Endothelial cell of umbilical vein (primary cell): Measurements from ENCODE around the gene SLC22A4. TPM values are rescaled to one million over a fixed set of nuclear protein-coding genes. Genes with fewer than 3 reads are reported as not detected.

Source experiments
- BruUV-seq: library from RNA; stranded (reverse); fragments of 400-500 nt; replicated peaks from 2 replicates; lab custom pipeline; 2021; lab: Mats Ljungman, UMichigan
- CTCF ChIA-PET: fragments of 300-600, 350-600 bp; sonication (Branson Sonifier 250); formaldehyde crosslinking; loops from one replicate; lab custom pipeline; 2021; ENCODE audit warnings: antibody characterized with exemption, inconsistent platforms; lab: Charles Lee
- POLR2A ChIA-PET: fragments of 300-600, 350-600 bp; sonication (Branson Sonifier 250); formaldehyde crosslinking; loops from one replicate; lab custom pipeline; 2021; ENCODE audit warnings: antibody characterized with exemption, inconsistent platforms; lab: Charles Lee
- DNase-seq: peaks from one replicate; pipeline ENCODE4 v3.0.0-alpha.2; 2011; ENCODE audit warnings: low read depth, low spot score
- FAIRE-seq: peaks from 2 replicates; lab custom pipeline; 2011; peaks lifted over from hg19 to GRCh38; lab: Jason Lieb, UNC
- H2AFZ ChIP-seq: 2 replicates; pipeline ENCODE4 v1.6.0; 2012; ENCODE audit warnings: low read depth, low read length, control low read depth, inconsistent platforms
- H3K27ac ChIP-seq: 2 replicates; pipeline ENCODE4 v1.5.1; 2011; ENCODE audit warnings: low read depth, mild to moderate bottlenecking, control low read depth, low read length, moderate library complexity; ENCODE audit not compliant: insufficient read depth
- H3K27me3 ChIP-seq, 2 experiments: 2 replicates each; pipeline versions ENCODE4 v1.6.0 to v1.6.1; 2011; ENCODE audit warnings: low read length in 2 of 2, mixed read lengths in 1 of 2; ENCODE audit not compliant: control insufficient read depth in 2 of 2, insufficient read depth in 2 of 2
- H3K36me3 ChIP-seq, 2 experiments: 2 replicates in 1 of 2; 3 replicates in 1 of 2; pipeline ENCODE4 v1.5.1; 2011; ENCODE audit warnings: low read length in 2 of 2, mild to moderate bottlenecking in 1 of 2, moderate library complexity in 1 of 2; ENCODE audit not compliant: control insufficient read depth in 2 of 2, insufficient read depth in 2 of 2; ENCODE audit errors: extremely low read depth in 1 of 2
- H3K4me1 ChIP-seq: 3 replicates; pipeline ENCODE4 v1.5.1; 2011; ENCODE audit warnings: mild to moderate bottlenecking, low read length; ENCODE audit not compliant: control insufficient read depth, insufficient read depth; ENCODE audit errors: extremely low read depth
- H3K4me2 ChIP-seq: 2 replicates; pipeline ENCODE4 v1.6.1; 2011; ENCODE audit warnings: low read length, control low read depth, mixed read lengths; ENCODE audit not compliant: insufficient read depth
- H3K4me3 ChIP-seq, 3 experiments: fragments of 200-600 bp in 1 of 3; sonication (generic), shearing (Covaris generic) in 1 of 3; replicated peaks in 1 of 3; 2 replicates each; pipeline ENCODE4 v1.5.1; 2011 to 2016; ENCODE audit warnings: control low read depth in 3 of 3, low read length in 3 of 3, mild to moderate bottlenecking in 2 of 3, inconsistent platforms in 1 of 3, low read depth in 1 of 3, moderate library complexity in 1 of 3; ENCODE audit not compliant: insufficient read depth in 1 of 3
- H3K79me2 ChIP-seq: 2 replicates; pipeline ENCODE4 v1.6.0; 2012; ENCODE audit warnings: low read length, inconsistent platforms; ENCODE audit not compliant: control insufficient read depth, insufficient read depth
- H3K9ac ChIP-seq: replicated peaks from 2 replicates; pipeline ENCODE3; 2011; ENCODE audit warnings: low read length, control low read depth; ENCODE audit not compliant: insufficient read depth; ENCODE audit errors: extremely low read depth
- H3K9me1 ChIP-seq: replicated peaks from 3 replicates; pipeline ENCODE4 v1.6.0; 2011; ENCODE audit warnings: mild to moderate bottlenecking, low read length; ENCODE audit not compliant: control insufficient read depth, insufficient read depth; ENCODE audit errors: extremely low read depth
- H3K9me3 ChIP-seq: replicated peaks from 2 replicates; pipeline ENCODE4 v1.5.1; 2012; ENCODE audit warnings: low read length, inconsistent platforms; ENCODE audit not compliant: control insufficient read depth, insufficient read depth
- H4K20me1 ChIP-seq: replicated peaks from 2 replicates; pipeline ENCODE3; 2011; ENCODE audit warnings: mild to moderate bottlenecking, low read length; ENCODE audit not compliant: control insufficient read depth, insufficient read depth; ENCODE audit errors: extremely low read depth
- CTCF ChIP-seq, 2 donors: IDR thresholded peaks; 1 replicate in 1 of 2; 2 replicates in 1 of 2; pipeline ENCODE4 v1.5.1; 2011; ENCODE audit warnings: low read length in 2 of 2, mild to moderate bottlenecking in 2 of 2, moderate library complexity in 2 of 2, control low read depth in 1 of 2, inconsistent platforms in 1 of 2, low read depth in 1 of 2; ENCODE audit not compliant: insufficient read depth in 1 of 2; ENCODE audit errors: extremely low read depth in 1 of 2
- EZH2 ChIP-seq: IDR thresholded peaks from 2 replicates; pipeline ENCODE4 v1.6.1; 2012; ENCODE audit warnings: borderline replicate concordance, low read depth, mild to moderate bottlenecking, moderate library complexity, low read length, inconsistent platforms; ENCODE audit not compliant: severe bottlenecking
- FOS ChIP-seq: IDR thresholded peaks from 2 replicates; pipeline ENCODE4 v1.6.1; 2011; ENCODE audit warnings: mild to moderate bottlenecking, low read length, moderate library complexity, borderline replicate concordance; ENCODE audit not compliant: insufficient read depth
- GATA2 ChIP-seq: IDR thresholded peaks from 2 replicates; pipeline ENCODE4 v1.7.0; 2011; ENCODE audit warnings: low read depth, mild to moderate bottlenecking, moderate library complexity, mixed read lengths, low read length; ENCODE audit not compliant: insufficient read length, insufficient read depth
- JUN ChIP-seq: IDR thresholded peaks from 2 replicates; pipeline ENCODE4 v1.6.1; 2011; ENCODE audit warnings: borderline replicate concordance, low read depth; ENCODE audit not compliant: insufficient read length, insufficient read depth
- MAX ChIP-seq: IDR thresholded peaks from 2 replicates; pipeline ENCODE4 v1.6.1; 2011; ENCODE audit not compliant: insufficient read depth, insufficient read length
- MYC ChIP-seq: IDR thresholded peaks from one replicate; pipeline ENCODE4 v1.6.1; 2011; ENCODE audit warnings: mild to moderate bottlenecking, low read depth, low read length
- POLR2A ChIP-seq: IDR thresholded peaks from 2 replicates; pipeline ENCODE4 v1.6.1; 2012; ENCODE audit warnings: low read depth, mild to moderate bottlenecking, control low read depth, low read length
- POLR2AphosphoS5 ChIP-seq: IDR thresholded peaks from 2 replicates; pipeline ENCODE4 v1.6.1; 2012; ENCODE audit warnings: low read depth, mild to moderate bottlenecking, control low read depth, low read length, moderate library complexity; ENCODE audit not compliant: insufficient read depth
- dilution Hi-C: fragments of 300-500 bp; cut with MboI; formaldehyde crosslinking; loops from one replicate; pipeline ENCODE4 v1.15.0; 2019; ENCODE audit warnings: low sequenced_read_pairs; ENCODE audit not compliant: extremely low pct_ligation_motif_present
- intact Hi-C: fragments of 100-400 bp; cut with micrococcal nuclease; formaldehyde crosslinking; loops from one replicate; pipeline ENCODE4 v1.10.0; 2022
- polyA plus RNA-seq, 4 experiments: library from polyadenylated mRNA; depleted of rRNA in 3 of 4; stranded (reverse) in 3 of 4; unstranded in 1 of 4; fragments of >200 nt; gene quantifications; 2 replicates each; pipeline versions ENCODE4 v1.2.1 to v1.2.3, GENCODE V29; 2011 to 2012; ENCODE audit warnings: missing spikeins in 1 of 4
- total RNA-seq: library from RNA; stranded (reverse); gene quantifications from 2 replicates; pipeline ENCODE4 v1.2.3, GENCODE V29; 2021

The SLC22A4 gene
- total and polyA plus RNA-seq, 2 donors (not counting 3 experiments of a cell fraction or from before 2014, with no cell fraction given), result 4.9 to 6.9 TPM

- CTCF ChIA-PET, result interaction anchor here (0.8 to 4.3 kb wide), 3 partner anchors 11 to 37 kb away, joined by 5 to 23 read pairs (median 5); partner anchors contain the start of gene SLC22A4
- Histone ChIP-seq H3K4me2 (no peak overlapping the region), H3K79me2 (no peaks in the 10 kb centered on the region), H3K9ac (no peak overlapping the region), H3K9me1 (no peaks in the 10 kb centered on the region), H2AFZ (no peak overlapping the region), H3K36me3 (peaks cover 0 to 12% of the 10 kb centered on the region in 2 experiments), H3K27ac (no peak overlapping the region), H3K27me3 (no peaks in the 10 kb centered on the region), H3K9me3 (no peaks in the 10 kb centered on the region), H3K4me3 (no peak overlapping the region), H3K4me1 (no peaks in the 10 kb centered on the region), H4K20me1 (no peaks in the 10 kb centered on the region)
- intact Hi-C loops, result no loop called here
- no TSS peak for BruUV-seq
- no peak for TF ChIP-seq JUN
- TF ChIP-seq POLR2A, result no peak
- TF ChIP-seq POLR2AphosphoS5, result no peak
- no peak for TF ChIP-seq MAX
- TF ChIP-seq MYC, result no peak
- TF ChIP-seq CTCF (IDR thresholded peaks at IDR 0.05; ENCODE audit: extremely low read depth in 1 of 2, insufficient read depth in 1 of 2, low read depth in 1 of 2, low read length in 2 of 2), result no peak
- no peak for TF ChIP-seq FOS
- no peak for TF ChIP-seq GATA2
- no peak for TF ChIP-seq EZH2
- POLR2A ChIA-PET, result no interaction called here
- dilution Hi-C loops, result no loop called here
- DNase-seq (no peak), FAIRE-seq (no peak)
Measured at GRCh38 chr5:132275367-132276220, 18.6 kb upstream of the SLC22A4 start.
